Panc1 (cell line): ENCODE results near the gene MARCHF9. TPM values are rescaled to one million over a fixed set of nuclear protein-coding genes. Genes with fewer than 3 reads are reported as not detected.
A peak's percentile ranks its signal among the peaks of the same experiment; 100 is the strongest.

ENCODE experiments used
- ATAC-seq: fragments of 200-7000 bp; cut with Tn5 transposase; 2 replicates; pipeline ENCODE4 v1.9.1; 2020; ENCODE audit warnings: mild to moderate bottlenecking, moderate library complexity
- BruUV-seq: library from RNA; stranded (reverse); fragments of 400-500 nt; replicated peaks from 2 replicates; lab custom pipeline; 2021; lab: Mats Ljungman, UMichigan
- CTCF ChIA-PET: fragments of 300-600 bp; sonication (Branson Sonifier 250); formaldehyde crosslinking; loops from one replicate; lab custom pipeline; 2022; ENCODE audit warnings: antibody characterized with exemption; lab: Charles Lee
- POLR2A ChIA-PET: fragments of 300-600 bp; sonication (Branson Sonifier 250); formaldehyde crosslinking; loops from one replicate; lab custom pipeline; 2022; ENCODE audit warnings: antibody characterized with exemption; lab: Charles Lee
- DNase-seq: peaks from one replicate; pipeline ENCODE4 v3.0.0-alpha.2; 2010; ENCODE audit warnings: low read depth, low spot score
- H3K27ac ChIP-seq: 2 replicates; pipeline ENCODE4 v1.5.1; 2011; ENCODE audit warnings: mild to moderate bottlenecking, low read length, inconsistent platforms
- H3K27me3 ChIP-seq: fragments of 200-500 bp; sonication (Bioruptor generic); 2 replicates; pipeline ENCODE4 v1.6.0; 2014; ENCODE audit warnings: low read length, inconsistent platforms; ENCODE audit not compliant: control insufficient read depth, insufficient read depth
- H3K36me3 ChIP-seq: fragments of 200-500 bp; sonication (Bioruptor generic); 2 replicates; pipeline ENCODE4 v1.5.1; 2014; ENCODE audit warnings: inconsistent platforms, mild to moderate bottlenecking, low read length, moderate library complexity; ENCODE audit not compliant: control insufficient read depth, insufficient read depth
- H3K4me1 ChIP-seq: 2 replicates; pipeline ENCODE4 v1.5.1; 2011; ENCODE audit warnings: inconsistent platforms, mild to moderate bottlenecking, low read length, moderate library complexity; ENCODE audit not compliant: control insufficient read depth, insufficient read depth
- H3K4me3 ChIP-seq, 2 experiments: 2 replicates each; pipeline ENCODE4 v1.5.1; 2011 to 2012; ENCODE audit warnings: low read depth in 2 of 2, low read length in 2 of 2, mild to moderate bottlenecking in 2 of 2, inconsistent platforms in 1 of 2, moderate library complexity in 1 of 2
- H3K9me3 ChIP-seq: fragments of 200-500 bp; sonication (Bioruptor generic); 2 replicates; pipeline ENCODE4 v1.5.1; 2014; ENCODE audit warnings: low read depth, mild to moderate bottlenecking, inconsistent platforms, low read length, moderate library complexity; ENCODE audit not compliant: control insufficient read depth, insufficient read depth
- POLR2AphosphoS5 ChIP-seq: IDR thresholded peaks from 2 replicates; pipeline ENCODE4 v1.6.1; 2012; ENCODE audit warnings: mild to moderate bottlenecking, low read depth, low read length, moderate library complexity
- SIN3A ChIP-seq: IDR thresholded peaks from 2 replicates; pipeline ENCODE4 v1.6.1; 2012; ENCODE audit warnings: low read depth, mild to moderate bottlenecking, low read length, moderate library complexity, borderline replicate concordance; ENCODE audit not compliant: insufficient read depth
- TCF7L2 ChIP-seq: IDR thresholded peaks from 2 replicates; pipeline ENCODE4 v1.6.1; 2011; ENCODE audit warnings: mild to moderate bottlenecking, low read depth, low read length, inconsistent platforms
- in situ Hi-C: cut with HindIII; loops from 2 replicates; pipeline ENCODE4 v1.10.0; 2016; ENCODE audit warnings: low sequenced_read_pairs, low pct_unique_long_range_greater_than_20kb
- intact Hi-C: fragments of 100-400 bp; cut with micrococcal nuclease; formaldehyde crosslinking; loops from one replicate; pipeline ENCODE4 v1.10.0; 2022; ENCODE audit not compliant: unreplicated experiment
- total RNA-seq: library from RNA; stranded (reverse); gene quantifications from one replicate; pipeline ENCODE4 v1.2.1, GENCODE V29; 2021; ENCODE audit not compliant: unreplicated experiment
- TF ChIP-seq, protein P1 (sequence below): fragments of 450-650 bp; IDR thresholded peaks from 2 replicates; pipeline ENCODE4 v1.5.1; 2017; ENCODE audit warnings: mild to moderate bottlenecking
- TF ChIP-seq, protein P2 (sequence below), 2 experiments: IDR thresholded peaks; 2 replicates each; pipeline ENCODE4 v1.6.1; 2011 to 2012; ENCODE audit warnings: low read depth in 2 of 2, control low read depth in 1 of 2, low read length in 1 of 2, mild to moderate bottlenecking in 1 of 2, moderate library complexity in 1 of 2; ENCODE audit not compliant: insufficient read depth in 1 of 2

MARCHF9 gene
- total RNA-seq, 1 experiment from 2014 or later, result 2.3 TPM

DNA sequence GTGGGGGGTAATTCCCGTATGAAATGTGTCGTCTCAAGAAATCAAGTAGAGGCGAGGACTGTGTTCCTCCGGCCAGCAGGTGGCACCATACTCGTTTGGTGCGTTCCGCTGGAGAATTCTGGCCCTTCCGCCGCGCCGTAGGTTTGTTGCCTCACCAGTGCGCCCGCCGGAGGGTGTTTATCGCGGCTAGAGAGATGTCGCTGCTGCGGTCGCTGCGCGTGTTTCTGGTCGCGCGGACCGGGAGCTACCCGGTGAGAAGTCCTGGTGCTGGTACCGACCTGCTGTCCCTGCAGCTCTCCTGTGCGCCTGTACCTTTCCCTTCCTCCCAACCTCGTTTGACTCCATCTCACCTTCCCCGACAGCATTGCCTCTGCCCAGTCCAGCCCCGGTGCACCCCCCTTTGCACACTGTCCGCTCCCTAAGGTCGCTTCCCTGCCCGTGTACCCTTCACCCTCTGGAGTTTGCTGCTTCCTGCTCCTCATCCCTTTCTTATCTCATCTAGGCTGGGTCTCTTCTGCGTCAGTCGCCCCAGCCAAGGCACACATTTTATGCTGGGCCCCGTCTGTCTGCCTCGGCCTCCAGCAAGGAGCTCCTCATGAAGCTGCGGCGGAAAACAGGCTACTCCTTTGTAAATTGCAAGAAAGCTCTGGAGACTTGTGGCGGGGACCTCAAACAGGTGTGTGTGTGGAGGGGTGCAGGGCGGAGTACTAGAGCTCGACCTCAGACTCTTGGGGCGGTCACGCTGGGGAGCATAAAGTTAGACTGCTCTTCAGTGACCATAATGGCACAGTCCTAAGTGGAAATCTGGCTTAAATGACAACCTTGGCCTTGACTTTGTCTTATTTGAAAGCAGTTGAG is 27.9 kb downstream of the MARCHF9 start, which contains the start of gene TSFM:
Gene TSFM, plus strand, starts transcription at position 180 of the 858 bp plus-strand sequence. Its CDS starts 15 bp downstream, at position 195.
- TF ChIP-seq, protein P1, sequence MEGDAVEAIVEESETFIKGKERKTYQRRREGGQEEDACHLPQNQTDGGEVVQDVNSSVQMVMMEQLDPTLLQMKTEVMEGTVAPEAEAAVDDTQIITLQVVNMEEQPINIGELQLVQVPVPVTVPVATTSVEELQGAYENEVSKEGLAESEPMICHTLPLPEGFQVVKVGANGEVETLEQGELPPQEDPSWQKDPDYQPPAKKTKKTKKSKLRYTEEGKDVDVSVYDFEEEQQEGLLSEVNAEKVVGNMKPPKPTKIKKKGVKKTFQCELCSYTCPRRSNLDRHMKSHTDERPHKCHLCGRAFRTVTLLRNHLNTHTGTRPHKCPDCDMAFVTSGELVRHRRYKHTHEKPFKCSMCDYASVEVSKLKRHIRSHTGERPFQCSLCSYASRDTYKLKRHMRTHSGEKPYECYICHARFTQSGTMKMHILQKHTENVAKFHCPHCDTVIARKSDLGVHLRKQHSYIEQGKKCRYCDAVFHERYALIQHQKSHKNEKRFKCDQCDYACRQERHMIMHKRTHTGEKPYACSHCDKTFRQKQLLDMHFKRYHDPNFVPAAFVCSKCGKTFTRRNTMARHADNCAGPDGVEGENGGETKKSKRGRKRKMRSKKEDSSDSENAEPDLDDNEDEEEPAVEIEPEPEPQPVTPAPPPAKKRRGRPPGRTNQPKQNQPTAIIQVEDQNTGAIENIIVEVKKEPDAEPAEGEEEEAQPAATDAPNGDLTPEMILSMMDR, result peak; percentile 94
- TF ChIP-seq TCF7L2, result peak; percentile 51; the same call in 1 of the 2 replicates
- peak; percentile 92 for TF ChIP-seq SIN3A
- TF ChIP-seq, protein P2, sequence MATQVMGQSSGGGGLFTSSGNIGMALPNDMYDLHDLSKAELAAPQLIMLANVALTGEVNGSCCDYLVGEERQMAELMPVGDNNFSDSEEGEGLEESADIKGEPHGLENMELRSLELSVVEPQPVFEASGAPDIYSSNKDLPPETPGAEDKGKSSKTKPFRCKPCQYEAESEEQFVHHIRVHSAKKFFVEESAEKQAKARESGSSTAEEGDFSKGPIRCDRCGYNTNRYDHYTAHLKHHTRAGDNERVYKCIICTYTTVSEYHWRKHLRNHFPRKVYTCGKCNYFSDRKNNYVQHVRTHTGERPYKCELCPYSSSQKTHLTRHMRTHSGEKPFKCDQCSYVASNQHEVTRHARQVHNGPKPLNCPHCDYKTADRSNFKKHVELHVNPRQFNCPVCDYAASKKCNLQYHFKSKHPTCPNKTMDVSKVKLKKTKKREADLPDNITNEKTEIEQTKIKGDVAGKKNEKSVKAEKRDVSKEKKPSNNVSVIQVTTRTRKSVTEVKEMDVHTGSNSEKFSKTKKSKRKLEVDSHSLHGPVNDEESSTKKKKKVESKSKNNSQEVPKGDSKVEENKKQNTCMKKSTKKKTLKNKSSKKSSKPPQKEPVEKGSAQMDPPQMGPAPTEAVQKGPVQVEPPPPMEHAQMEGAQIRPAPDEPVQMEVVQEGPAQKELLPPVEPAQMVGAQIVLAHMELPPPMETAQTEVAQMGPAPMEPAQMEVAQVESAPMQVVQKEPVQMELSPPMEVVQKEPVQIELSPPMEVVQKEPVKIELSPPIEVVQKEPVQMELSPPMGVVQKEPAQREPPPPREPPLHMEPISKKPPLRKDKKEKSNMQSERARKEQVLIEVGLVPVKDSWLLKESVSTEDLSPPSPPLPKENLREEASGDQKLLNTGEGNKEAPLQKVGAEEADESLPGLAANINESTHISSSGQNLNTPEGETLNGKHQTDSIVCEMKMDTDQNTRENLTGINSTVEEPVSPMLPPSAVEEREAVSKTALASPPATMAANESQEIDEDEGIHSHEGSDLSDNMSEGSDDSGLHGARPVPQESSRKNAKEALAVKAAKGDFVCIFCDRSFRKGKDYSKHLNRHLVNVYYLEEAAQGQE (IDR thresholded peaks at IDR 0.05; ENCODE audit: insufficient read depth in 1 of 2, low read depth in 2 of 2, low read length in 1 of 2), result peak in 1 of 2 experiments; percentile 38; a peak in 1 of 4 replicates
- peak; percentile 96 for TF ChIP-seq POLR2AphosphoS5
- ATAC-seq, result peak; percentile 97
- Histone ChIP-seq H3K9me3 (no peaks in the 10 kb centered on the region), H3K36me3 (no peaks in the 10 kb centered on the region; the same call in none of the 2 replicates), H3K4me1 (peaks cover 4% of the 10 kb centered on the region), H3K4me3 (peak within 1 kb of the TSS; percentile 76 to 83), H3K27ac (peak within 1 kb of the TSS; percentile 84), H3K27me3 (no peaks in the 10 kb centered on the region)
- DNase-seq, result peak; percentile 81
- intact Hi-C loops, result no loop called here
- in situ Hi-C loops, result no loop called here
- CTCF ChIA-PET, result interaction anchor here (0.6 to 1.0 kb wide), 5 partner anchors 11 to 62 kb away, joined by 3 to 6 read pairs (median 3); partner anchors contain the start of gene CYP27B1
- BruUV-seq, result no TSS peak
- POLR2A ChIA-PET, result no interaction called here

DNA sequence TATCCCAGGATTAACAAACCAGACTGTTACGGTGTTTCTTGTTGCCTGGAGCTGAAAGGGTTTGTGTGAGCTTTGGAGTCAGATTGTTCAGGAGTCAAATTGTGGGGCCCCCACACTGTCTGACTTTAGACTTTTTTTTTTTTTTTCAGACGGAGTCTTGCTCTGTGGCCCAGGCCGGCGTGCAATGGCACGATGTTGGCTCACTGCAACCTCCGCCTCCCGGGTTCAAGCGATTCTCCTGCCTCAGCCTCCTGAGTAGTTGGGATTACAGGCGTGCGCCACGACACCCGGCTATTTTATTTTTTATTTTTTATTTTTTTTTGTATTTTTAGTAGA is 28.5 kb downstream of the MARCHF9 start:
- BruUV-seq, result no TSS peak
- in situ Hi-C loops, result no loop called here
- intact Hi-C loops, result no loop called here
- CTCF ChIA-PET, result interaction anchor here (0.6 to 1.0 kb wide), 5 partner anchors 10 to 61 kb away, joined by 3 to 6 read pairs (median 3); partner anchors contain the start of gene CYP27B1
- DNase-seq (no peak), ATAC-seq (no peak)
- Histone ChIP-seq H3K9me3 (no peaks in the 10 kb centered on the region), H3K36me3 (no peaks in the 10 kb centered on the region; the same call in none of the 2 replicates), H3K27ac (peak overlapping the region; percentile 84), H3K4me3 (peak overlapping the region; percentile 76 to 83), H3K4me1 (peaks cover 4% of the 10 kb centered on the region), H3K27me3 (no peaks in the 10 kb centered on the region)
- TF ChIP-seq TCF7L2, result no peak
- TF ChIP-seq, protein P2 (IDR thresholded peaks at IDR 0.05; ENCODE audit: insufficient read depth in 1 of 2, low read depth in 2 of 2, low read length in 1 of 2), result no peak
- TF ChIP-seq, protein P1, result no peak
- TF ChIP-seq POLR2AphosphoS5, result no peak
- no peak for TF ChIP-seq SIN3A
- POLR2A ChIA-PET, result no interaction called here
